SK-N-MC (cell line): ENCODE data around the gene PREP.

Source experiments
- EZH2 ChIP-seq: fragments of 200-600 bp; sonication (generic); IDR thresholded peaks from one replicate; pipeline ENCODE4 v1.6.1; 2017; ENCODE audit warnings: antibody characterized with exemption
- POLR2AphosphoS5 ChIP-seq: IDR thresholded peaks from 2 replicates; pipeline ENCODE4 v1.6.1; 2012; ENCODE audit warnings: mild to moderate bottlenecking, low read depth, low read length, borderline replicate concordance

DNA sequence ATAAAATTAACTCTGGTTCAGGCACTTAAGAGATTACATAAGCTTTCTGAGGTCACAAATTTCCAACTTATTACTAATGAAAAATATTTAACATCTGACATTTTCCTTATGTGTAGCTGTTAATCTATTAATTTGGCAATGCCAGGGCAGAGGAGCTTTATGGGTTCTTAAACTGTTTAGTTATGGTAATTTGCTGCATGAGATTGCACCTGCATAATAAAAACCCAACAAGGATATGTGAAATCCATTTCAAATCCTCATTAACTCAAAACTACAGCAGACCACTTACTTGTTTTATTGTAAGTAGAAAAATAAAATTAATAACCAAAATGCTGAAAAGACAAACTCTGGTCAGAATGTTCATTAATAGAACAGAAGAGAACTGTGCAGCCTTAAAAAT lies 98.1 kb downstream of the PREP start:
- TF ChIP-seq POLR2AphosphoS5 (no peak), EZH2 (no peak)
